Measurements from ENCODE around the gene GTSE1.

The GTSE1 gene

GRCh38 chr22:46363611-46364321 lies 67.1 kb downstream of the GTSE1 start:
- DNase-seq (ENCODE audit: low spot score): no peak
- in situ Hi-C loops (cut with MboI; ENCODE audit: low pct_unique_long_range_greater_than_20kb, low sequenced_read_pairs, unreplicated experiment): no loop called here
- no peak for TF ChIP-seq CTCF (IDR thresholded peaks at IDR 0.05; ENCODE audit: extremely low read depth, insufficient read depth, missing control alignments)

- in situ Hi-C loops (cut with MboI; ENCODE audit: low pct_unique_long_range_greater_than_20kb, low sequenced_read_pairs, unreplicated experiment): loop anchor here (5.0 kb wide), 1 partner anchor 168 kb away; no protein-coding TSS in a partner anchor
- no peak for DNase-seq (ENCODE audit: low spot score)
- no peak for TF ChIP-seq CTCF (IDR thresholded peaks at IDR 0.05; ENCODE audit: extremely low read depth, insufficient read depth, missing control alignments)
Measured at GRCh38 chr22:46364341-46365165, 67.9 kb downstream of the GTSE1 start.

GRCh38 chr22:46365166-46365624 lies 68.5 kb downstream of the GTSE1 start:
- no peak for DNase-seq (ENCODE audit: low spot score)
- TF ChIP-seq CTCF (IDR thresholded peaks at IDR 0.05; ENCODE audit: extremely low read depth, insufficient read depth, missing control alignments): no peak
- in situ Hi-C loops (cut with MboI; ENCODE audit: low pct_unique_long_range_greater_than_20kb, low sequenced_read_pairs, unreplicated experiment): loop anchor here (5.0 kb wide), 1 partner anchor 167 kb away; no protein-coding TSS in a partner anchor

- in situ Hi-C loops (cut with MboI; ENCODE audit: low pct_unique_long_range_greater_than_20kb, low sequenced_read_pairs, unreplicated experiment): loop anchor here (5.0 kb wide), 1 partner anchor 166 kb away; no protein-coding TSS in a partner anchor
- no peak for DNase-seq (ENCODE audit: low spot score)
- TF ChIP-seq CTCF (IDR thresholded peaks at IDR 0.05; ENCODE audit: extremely low read depth, insufficient read depth, missing control alignments): no peak
Measured at GRCh38 chr22:46366327-46366731, 69.7 kb downstream of the GTSE1 start.

- in situ Hi-C loops (cut with MboI; ENCODE audit: low pct_unique_long_range_greater_than_20kb, low sequenced_read_pairs, unreplicated experiment): loop anchor here (5.0 kb wide), 1 partner anchor 165 kb away; no protein-coding TSS in a partner anchor
- TF ChIP-seq CTCF (IDR thresholded peaks at IDR 0.05; ENCODE audit: extremely low read depth, insufficient read depth, missing control alignments): no peak
- no peak for DNase-seq (ENCODE audit: low spot score)
Measured at GRCh38 chr22:46366801-46367706, 70.4 kb downstream of the GTSE1 start.

Data from GM13977 (cell line).